ENCODE data around the gene ACAP2. TPM values are rescaled to one million over a fixed set of nuclear protein-coding genes. Genes with fewer than 3 reads are reported as not detected.

The ACAP2 gene
- total and polyA plus RNA-seq, 2 experiments from 2014 or later = 45.6 to 104 TPM

DNA sequence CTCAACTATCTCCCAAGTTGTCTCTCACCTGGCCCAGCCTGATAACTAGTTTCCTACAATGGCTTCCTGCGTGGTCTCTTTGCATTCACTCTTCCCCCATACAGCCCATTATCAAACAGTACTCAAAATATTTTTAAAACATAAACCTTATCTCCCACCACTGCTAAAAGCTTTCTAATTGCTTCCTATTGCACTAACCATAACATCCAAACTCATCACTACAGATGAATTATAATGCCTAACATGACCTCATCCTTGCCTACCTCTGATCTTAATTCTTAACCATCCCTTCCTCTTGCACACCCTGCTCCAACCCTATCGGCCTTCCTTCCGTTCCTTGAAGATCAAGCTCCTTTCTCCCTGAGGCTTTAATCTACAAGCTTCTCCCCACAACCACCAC is 17.0 kb downstream of the ACAP2 start (continued):
- TF ChIP-seq, protein P1, sequence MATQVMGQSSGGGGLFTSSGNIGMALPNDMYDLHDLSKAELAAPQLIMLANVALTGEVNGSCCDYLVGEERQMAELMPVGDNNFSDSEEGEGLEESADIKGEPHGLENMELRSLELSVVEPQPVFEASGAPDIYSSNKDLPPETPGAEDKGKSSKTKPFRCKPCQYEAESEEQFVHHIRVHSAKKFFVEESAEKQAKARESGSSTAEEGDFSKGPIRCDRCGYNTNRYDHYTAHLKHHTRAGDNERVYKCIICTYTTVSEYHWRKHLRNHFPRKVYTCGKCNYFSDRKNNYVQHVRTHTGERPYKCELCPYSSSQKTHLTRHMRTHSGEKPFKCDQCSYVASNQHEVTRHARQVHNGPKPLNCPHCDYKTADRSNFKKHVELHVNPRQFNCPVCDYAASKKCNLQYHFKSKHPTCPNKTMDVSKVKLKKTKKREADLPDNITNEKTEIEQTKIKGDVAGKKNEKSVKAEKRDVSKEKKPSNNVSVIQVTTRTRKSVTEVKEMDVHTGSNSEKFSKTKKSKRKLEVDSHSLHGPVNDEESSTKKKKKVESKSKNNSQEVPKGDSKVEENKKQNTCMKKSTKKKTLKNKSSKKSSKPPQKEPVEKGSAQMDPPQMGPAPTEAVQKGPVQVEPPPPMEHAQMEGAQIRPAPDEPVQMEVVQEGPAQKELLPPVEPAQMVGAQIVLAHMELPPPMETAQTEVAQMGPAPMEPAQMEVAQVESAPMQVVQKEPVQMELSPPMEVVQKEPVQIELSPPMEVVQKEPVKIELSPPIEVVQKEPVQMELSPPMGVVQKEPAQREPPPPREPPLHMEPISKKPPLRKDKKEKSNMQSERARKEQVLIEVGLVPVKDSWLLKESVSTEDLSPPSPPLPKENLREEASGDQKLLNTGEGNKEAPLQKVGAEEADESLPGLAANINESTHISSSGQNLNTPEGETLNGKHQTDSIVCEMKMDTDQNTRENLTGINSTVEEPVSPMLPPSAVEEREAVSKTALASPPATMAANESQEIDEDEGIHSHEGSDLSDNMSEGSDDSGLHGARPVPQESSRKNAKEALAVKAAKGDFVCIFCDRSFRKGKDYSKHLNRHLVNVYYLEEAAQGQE (IDR thresholded peaks at IDR 0.05; ENCODE audit: unreplicated experiment) = no peak
- TF ChIP-seq STAT1 (IDR thresholded peaks at IDR 0.05; ENCODE audit: unreplicated experiment) = no peak
- TF ChIP-seq, protein P2, sequence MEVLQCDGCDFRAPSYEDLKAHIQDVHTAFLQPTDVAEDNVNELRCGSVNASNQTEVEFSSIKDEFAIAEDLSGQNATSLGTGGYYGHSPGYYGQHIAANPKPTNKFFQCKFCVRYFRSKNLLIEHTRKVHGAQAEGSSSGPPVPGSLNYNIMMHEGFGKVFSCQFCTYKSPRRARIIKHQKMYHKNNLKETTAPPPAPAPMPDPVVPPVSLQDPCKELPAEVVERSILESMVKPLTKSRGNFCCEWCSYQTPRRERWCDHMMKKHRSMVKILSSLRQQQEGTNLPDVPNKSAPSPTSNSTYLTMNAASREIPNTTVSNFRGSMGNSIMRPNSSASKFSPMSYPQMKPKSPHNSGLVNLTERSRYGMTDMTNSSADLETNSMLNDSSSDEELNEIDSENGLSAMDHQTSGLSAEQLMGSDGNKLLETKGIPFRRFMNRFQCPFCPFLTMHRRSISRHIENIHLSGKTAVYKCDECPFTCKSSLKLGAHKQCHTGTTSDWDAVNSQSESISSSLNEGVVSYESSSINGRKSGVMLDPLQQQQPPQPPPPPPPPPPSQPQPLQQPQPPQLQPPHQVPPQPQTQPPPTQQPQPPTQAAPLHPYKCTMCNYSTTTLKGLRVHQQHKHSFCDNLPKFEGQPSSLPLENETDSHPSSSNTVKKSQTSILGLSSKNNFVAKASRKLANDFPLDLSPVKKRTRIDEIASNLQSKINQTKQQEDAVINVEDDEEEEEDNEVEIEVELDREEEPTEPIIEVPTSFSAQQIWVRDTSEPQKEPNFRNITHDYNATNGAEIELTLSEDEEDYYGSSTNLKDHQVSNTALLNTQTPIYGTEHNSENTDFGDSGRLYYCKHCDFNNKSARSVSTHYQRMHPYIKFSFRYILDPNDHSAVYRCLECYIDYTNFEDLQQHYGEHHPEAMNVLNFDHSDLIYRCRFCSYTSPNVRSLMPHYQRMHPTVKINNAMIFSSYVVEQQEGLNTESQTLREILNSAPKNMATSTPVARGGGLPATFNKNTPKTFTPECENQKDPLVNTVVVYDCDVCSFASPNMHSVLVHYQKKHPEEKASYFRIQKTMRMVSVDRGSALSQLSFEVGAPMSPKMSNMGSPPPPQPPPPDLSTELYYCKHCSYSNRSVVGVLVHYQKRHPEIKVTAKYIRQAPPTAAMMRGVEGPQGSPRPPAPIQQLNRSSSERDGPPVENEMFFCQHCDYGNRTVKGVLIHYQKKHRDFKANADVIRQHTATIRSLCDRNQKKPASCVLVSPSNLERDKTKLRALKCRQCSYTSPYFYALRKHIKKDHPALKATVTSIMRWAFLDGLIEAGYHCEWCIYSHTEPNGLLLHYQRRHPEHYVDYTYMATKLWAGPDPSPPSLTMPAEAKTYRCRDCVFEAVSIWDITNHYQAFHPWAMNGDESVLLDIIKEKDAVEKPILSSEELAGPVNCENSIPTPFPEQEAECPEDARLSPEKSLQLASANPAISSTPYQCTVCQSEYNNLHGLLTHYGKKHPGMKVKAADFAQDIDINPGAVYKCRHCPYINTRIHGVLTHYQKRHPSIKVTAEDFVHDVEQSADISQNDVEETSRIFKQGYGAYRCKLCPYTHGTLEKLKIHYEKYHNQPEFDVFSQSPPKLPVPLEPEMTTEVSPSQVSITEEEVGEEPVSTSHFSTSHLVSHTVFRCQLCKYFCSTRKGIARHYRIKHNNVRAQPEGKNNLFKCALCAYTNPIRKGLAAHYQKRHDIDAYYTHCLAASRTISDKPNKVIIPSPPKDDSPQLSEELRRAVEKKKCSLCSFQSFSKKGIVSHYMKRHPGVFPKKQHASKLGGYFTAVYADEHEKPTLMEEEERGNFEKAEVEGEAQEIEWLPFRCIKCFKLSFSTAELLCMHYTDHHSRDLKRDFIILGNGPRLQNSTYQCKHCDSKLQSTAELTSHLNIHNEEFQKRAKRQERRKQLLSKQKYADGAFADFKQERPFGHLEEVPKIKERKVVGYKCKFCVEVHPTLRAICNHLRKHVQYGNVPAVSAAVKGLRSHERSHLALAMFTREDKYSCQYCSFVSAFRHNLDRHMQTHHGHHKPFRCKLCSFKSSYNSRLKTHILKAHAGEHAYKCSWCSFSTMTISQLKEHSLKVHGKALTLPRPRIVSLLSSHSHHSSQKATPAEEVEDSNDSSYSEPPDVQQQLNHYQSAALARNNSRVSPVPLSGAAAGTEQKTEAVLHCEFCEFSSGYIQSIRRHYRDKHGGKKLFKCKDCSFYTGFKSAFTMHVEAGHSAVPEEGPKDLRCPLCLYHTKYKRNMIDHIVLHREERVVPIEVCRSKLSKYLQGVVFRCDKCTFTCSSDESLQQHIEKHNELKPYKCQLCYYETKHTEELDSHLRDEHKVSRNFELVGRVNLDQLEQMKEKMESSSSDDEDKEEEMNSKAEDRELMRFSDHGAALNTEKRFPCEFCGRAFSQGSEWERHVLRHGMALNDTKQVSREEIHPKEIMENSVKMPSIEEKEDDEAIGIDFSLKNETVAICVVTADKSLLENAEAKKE (CRISPR knock-in tag; IDR thresholded peaks at IDR 0.05) = no peak
- no peak for TF ChIP-seq ZNF331 (CRISPR knock-in tag; IDR thresholded peaks at IDR 0.05; ENCODE audit: low read depth)
- no peak for TF ChIP-seq CREB1 (CRISPR knock-in tag; IDR thresholded peaks at IDR 0.05; ENCODE audit: low read depth)
- no peak for TF ChIP-seq EZH2 (IDR thresholded peaks at IDR 0.05; ENCODE audit: low read depth, unreplicated experiment)

DNA sequence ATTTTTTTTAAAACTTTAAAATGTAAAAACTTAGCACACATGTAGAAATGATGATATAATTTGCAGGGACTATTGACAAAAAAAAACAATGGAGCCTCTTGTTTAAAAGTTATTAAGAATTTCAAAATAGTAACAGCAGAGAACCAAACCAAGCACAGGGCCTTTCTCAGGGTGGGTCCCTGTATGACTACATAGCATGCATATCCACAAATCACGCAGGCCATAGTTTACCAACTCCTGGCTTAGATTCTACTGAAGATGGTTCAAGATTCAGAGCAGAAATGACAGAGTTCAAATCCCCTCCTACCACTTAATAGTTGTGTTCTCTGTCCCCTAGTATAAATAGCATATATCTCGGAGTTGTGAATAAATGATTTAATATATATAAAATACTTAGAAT is 19.0 kb downstream of the ACAP2 start:
- no peaks in the 10 kb centered on the region for H3K9me2 ChIP-seq (ENCODE audit: insufficient read depth)
- no peak overlapping the region for H3K27ac ChIP-seq (ENCODE audit: low read depth)
- no peak overlapping the region for H2AFZ ChIP-seq
- peaks cover 11% of the 10 kb centered on the region; the same call in 2 of the 3 replicates for H3K4me1 Mint-ChIP-seq
- peaks cover 1% of the 10 kb centered on the region for H3K27me3 Mint-ChIP-seq (ENCODE audit: insufficient read depth, low read depth, poor library complexity)
- no peaks in the 10 kb centered on the region for H3F3A ChIP-seq (replicated peaks; ENCODE audit: low read depth)
- no peak overlapping the region for H3K4me3 Mint-ChIP-seq
- peaks cover 9% of the 10 kb centered on the region for H4K20me1 ChIP-seq (replicated peaks; ENCODE audit: insufficient read depth)
- ATAC-seq = no peak
- H3K36me3 Mint-ChIP-seq (ENCODE audit: low read depth) = no peaks in the 10 kb centered on the region
- no peak overlapping the region for H3K4me2 ChIP-seq
- H3K27ac Mint-ChIP-seq = no peak overlapping the region
- H3K9me3 Mint-ChIP-seq = no peaks in the 10 kb centered on the region
- peaks cover 94% of the 10 kb centered on the region for H3K79me2 ChIP-seq (replicated peaks; ENCODE audit: insufficient read depth)
- no peak for DNase-seq (ENCODE audit: low spot score)
- no peak overlapping the region for H3K4me3 ChIP-seq
- no peaks in the 10 kb centered on the region for H3K36me3 ChIP-seq (ENCODE audit: insufficient read depth)
- peaks cover 3% of the 10 kb centered on the region for H3K4me1 ChIP-seq (ENCODE audit: insufficient read depth)
- no peaks in the 10 kb centered on the region for H3K27me3 ChIP-seq (ENCODE audit: insufficient read depth)
- TF ChIP-seq, protein P3, sequence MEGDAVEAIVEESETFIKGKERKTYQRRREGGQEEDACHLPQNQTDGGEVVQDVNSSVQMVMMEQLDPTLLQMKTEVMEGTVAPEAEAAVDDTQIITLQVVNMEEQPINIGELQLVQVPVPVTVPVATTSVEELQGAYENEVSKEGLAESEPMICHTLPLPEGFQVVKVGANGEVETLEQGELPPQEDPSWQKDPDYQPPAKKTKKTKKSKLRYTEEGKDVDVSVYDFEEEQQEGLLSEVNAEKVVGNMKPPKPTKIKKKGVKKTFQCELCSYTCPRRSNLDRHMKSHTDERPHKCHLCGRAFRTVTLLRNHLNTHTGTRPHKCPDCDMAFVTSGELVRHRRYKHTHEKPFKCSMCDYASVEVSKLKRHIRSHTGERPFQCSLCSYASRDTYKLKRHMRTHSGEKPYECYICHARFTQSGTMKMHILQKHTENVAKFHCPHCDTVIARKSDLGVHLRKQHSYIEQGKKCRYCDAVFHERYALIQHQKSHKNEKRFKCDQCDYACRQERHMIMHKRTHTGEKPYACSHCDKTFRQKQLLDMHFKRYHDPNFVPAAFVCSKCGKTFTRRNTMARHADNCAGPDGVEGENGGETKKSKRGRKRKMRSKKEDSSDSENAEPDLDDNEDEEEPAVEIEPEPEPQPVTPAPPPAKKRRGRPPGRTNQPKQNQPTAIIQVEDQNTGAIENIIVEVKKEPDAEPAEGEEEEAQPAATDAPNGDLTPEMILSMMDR (conservative IDR thresholded peaks at IDR 0.05; ENCODE audit: low read depth in 2 of 2) = no peak
- TF ChIP-seq EZH2 (IDR thresholded peaks at IDR 0.05; ENCODE audit: low read depth, unreplicated experiment) (no peak), CREB1 (CRISPR knock-in tag; IDR thresholded peaks at IDR 0.05; ENCODE audit: low read depth) (no peak), EZH2phosphoT487 (IDR thresholded peaks at IDR 0.05; ENCODE audit: unreplicated experiment) (no peak), NANOG (IDR thresholded peaks at IDR 0.05; ENCODE audit: borderline replicate concordance) (no peak), STAT1 (IDR thresholded peaks at IDR 0.05; ENCODE audit: unreplicated experiment) (no peak), ZNF331 (CRISPR knock-in tag; IDR thresholded peaks at IDR 0.05; ENCODE audit: low read depth) (no peak)
- TF ChIP-seq, protein P1 (IDR thresholded peaks at IDR 0.05; ENCODE audit: unreplicated experiment) = no peak
